ENCODE measurements around the gene DOCK2.

DNA sequence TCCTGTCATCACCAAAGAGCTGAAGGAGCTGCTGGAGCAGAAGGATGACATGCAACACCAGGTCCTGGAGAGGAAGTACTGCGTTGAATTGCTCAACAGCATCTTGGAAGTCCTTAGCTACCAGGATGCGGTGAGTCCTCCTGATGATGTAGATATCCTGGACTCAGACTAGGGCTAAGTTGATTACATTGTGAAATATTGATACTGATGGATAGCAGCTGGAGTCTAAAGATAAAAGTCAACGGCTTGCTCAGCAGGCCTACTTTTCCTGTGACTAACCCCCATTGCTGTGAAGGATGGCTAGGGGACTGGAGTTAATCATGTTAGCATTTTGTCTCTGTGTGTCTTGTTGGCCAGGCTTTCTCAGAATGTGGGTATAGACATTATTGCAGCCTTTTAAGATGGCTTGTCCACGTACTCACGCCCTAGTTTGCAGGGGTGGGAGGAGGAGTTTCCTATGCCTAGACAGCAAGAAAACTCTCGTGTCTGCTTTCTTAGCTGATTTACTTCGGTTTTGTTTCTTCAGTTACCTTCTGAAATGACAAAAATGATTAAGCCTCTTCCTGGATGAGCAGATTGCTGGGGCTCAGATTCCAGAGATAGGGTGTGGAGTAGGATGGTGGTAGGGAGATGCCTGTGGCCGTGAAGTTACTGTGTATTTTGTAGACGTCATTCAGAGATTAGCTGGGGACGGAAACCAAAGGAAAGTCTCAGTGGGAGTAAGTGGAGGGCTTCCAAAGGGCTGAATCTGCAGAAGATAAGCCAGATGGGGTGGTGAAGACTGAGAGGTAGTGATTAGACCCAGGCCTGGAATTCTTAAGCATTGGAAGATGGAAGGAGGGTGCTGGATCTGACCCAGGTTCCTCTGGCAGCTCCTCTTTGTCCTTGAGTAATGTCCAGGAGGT is 166.3 kb downstream of the DOCK2 start:
- TF ChIP-seq EZH2phosphoT487 (IDR thresholded peaks at IDR 0.05; ENCODE audit: borderline replicate concordance, low read length), result no peak
- TF ChIP-seq, protein P1, sequence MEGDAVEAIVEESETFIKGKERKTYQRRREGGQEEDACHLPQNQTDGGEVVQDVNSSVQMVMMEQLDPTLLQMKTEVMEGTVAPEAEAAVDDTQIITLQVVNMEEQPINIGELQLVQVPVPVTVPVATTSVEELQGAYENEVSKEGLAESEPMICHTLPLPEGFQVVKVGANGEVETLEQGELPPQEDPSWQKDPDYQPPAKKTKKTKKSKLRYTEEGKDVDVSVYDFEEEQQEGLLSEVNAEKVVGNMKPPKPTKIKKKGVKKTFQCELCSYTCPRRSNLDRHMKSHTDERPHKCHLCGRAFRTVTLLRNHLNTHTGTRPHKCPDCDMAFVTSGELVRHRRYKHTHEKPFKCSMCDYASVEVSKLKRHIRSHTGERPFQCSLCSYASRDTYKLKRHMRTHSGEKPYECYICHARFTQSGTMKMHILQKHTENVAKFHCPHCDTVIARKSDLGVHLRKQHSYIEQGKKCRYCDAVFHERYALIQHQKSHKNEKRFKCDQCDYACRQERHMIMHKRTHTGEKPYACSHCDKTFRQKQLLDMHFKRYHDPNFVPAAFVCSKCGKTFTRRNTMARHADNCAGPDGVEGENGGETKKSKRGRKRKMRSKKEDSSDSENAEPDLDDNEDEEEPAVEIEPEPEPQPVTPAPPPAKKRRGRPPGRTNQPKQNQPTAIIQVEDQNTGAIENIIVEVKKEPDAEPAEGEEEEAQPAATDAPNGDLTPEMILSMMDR (IDR thresholded peaks at IDR 0.05; ENCODE audit: low read depth, low read length, poor library complexity, severe bottlenecking), result no peak

Measured in DOHH2 (cell line).